NB4 (cell line): ENCODE results near the gene C15orf61.
A peak's percentile ranks its signal among the peaks of the same experiment; 100 is the strongest.

Experiments used
- DNase-seq: peaks from one replicate; pipeline ENCODE4 v3.0.0; 2010; ENCODE audit warnings: low read depth
- H3K4me3 ChIP-seq: one replicate; pipeline ENCODE4 v1.5.1; 2011; ENCODE audit warnings: mild to moderate bottlenecking, low read depth, low read length, moderate library complexity
- MYC ChIP-seq: IDR thresholded peaks from 2 replicates; pipeline ENCODE4 v1.6.1; 2011; ENCODE audit warnings: low read depth, low read length
- POLR2A ChIP-seq: IDR thresholded peaks from 2 replicates; pipeline ENCODE4 v1.6.1; 2011; ENCODE audit warnings: mild to moderate bottlenecking; ENCODE audit not compliant: insufficient read length; ENCODE audit errors: extremely low read depth
- TF ChIP-seq, protein P1 (sequence below): IDR thresholded peaks from 2 replicates; pipeline ENCODE4 v1.6.1; 2011; ENCODE audit warnings: low read depth, low read length
- TF ChIP-seq, protein P2 (sequence below): IDR thresholded peaks from one replicate; pipeline ENCODE4 v1.5.1; 2012; ENCODE audit warnings: low read depth, low read length

Gene C15orf61

DNA sequence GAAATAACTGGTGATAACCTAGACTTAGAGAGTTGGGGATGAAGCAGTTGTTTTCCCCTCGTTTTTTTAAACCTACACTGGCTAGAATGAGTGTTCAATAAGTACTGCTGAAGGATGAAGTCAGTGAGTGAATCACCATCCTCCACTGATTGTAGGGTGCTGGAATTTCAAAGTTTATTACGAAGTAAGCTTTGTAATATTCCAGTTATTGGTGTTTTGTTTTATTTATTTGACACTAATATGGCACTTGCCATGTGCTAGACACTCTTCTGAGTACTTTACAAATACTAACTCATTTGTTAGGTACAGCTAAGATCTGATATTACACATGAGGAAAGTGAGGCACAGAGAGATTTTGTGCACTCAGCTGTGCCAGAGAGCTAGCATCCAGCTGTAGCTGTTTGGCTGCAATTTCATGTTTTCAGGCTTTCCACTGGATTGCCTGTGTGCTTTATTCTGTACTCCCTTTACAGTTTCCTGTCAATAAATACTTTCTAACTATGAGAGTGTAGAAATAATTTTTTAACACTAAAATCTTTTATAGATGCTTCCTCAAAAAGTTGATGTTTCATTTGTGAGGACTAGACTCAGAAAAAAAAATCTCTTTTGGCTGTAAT, 27.4 kb downstream of the C15orf61 start:
- TF ChIP-seq, protein P1, sequence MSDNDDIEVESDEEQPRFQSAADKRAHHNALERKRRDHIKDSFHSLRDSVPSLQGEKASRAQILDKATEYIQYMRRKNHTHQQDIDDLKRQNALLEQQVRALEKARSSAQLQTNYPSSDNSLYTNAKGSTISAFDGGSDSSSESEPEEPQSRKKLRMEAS, result no peak
- TF ChIP-seq, protein P2, sequence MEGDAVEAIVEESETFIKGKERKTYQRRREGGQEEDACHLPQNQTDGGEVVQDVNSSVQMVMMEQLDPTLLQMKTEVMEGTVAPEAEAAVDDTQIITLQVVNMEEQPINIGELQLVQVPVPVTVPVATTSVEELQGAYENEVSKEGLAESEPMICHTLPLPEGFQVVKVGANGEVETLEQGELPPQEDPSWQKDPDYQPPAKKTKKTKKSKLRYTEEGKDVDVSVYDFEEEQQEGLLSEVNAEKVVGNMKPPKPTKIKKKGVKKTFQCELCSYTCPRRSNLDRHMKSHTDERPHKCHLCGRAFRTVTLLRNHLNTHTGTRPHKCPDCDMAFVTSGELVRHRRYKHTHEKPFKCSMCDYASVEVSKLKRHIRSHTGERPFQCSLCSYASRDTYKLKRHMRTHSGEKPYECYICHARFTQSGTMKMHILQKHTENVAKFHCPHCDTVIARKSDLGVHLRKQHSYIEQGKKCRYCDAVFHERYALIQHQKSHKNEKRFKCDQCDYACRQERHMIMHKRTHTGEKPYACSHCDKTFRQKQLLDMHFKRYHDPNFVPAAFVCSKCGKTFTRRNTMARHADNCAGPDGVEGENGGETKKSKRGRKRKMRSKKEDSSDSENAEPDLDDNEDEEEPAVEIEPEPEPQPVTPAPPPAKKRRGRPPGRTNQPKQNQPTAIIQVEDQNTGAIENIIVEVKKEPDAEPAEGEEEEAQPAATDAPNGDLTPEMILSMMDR, result no peak
- TF ChIP-seq POLR2A (no peak), MYC (no peak)
- DNase-seq, result no peak
- no peak overlapping the region for H3K4me3 ChIP-seq

DNA sequence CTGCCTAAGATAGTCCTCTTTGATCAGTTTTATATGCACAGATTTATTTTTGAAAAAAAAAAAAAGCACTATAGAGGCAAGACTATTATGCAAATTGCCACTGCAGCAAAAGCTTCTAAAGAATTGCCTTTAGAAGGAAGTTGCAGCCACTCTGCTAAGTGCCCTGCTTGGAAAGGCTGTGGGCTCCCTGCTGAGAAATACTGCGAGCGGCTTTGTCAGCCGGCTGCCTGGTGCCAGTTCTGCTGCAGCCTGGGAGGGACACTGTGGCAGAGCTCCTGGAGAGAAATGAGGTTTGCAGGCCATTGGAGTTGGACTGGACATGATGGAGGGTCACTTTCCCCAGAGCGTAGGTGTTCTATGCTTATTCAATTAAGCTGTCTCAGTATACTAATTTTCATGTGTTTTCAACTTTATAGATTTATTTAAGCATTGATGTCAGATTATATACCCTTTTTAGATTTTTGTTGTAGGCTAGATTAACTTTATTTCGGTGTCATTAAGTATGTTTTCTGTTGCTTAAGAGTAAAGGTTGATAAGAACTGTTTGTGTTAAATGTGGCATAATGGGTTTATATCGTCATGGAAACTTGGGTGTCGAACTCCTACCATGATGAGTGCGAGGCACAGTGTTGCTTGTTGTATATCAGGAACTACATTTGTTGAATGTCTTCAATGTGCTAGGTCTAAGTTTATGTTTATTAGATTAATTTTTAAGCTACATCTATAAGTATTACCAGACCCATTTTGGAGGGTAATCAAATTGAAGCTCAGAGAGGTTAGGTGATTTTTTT, 28.1 kb downstream of the C15orf61 start:
- H3K4me3 ChIP-seq, result no peak overlapping the region
- TF ChIP-seq MYC (peak; percentile 28; the same call in 1 of the 2 replicates), POLR2A (no peak)
- TF ChIP-seq, protein P2, result no peak
- TF ChIP-seq, protein P1, result 0 out of 2 replicates have a peak, but pooled peaks have one; percentile 15
- DNase-seq, result peak; percentile 78

DNA sequence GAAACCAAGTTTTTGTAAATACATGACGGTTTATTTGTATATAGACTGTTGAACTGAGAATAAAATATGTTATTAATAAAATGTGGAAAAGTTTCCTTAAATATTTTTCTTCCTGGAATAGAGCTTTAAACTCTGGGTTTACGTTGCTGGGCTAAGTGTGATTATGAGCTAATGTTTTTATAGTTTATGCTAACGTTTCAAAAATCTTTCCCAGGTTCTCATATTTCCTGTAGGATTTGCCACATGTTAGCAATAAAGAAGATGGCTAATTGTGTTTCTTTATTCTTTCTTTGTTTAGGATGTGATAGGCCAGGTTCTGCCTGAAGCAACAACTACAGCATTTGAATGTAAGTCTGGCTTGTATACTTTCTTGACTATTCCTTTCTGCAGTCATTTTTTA, 28.8 kb downstream of the C15orf61 start:
- DNase-seq, result no peak
- H3K4me3 ChIP-seq, result no peak overlapping the region
- TF ChIP-seq MYC, result no peak
- TF ChIP-seq, protein P2, result no peak

DNA sequence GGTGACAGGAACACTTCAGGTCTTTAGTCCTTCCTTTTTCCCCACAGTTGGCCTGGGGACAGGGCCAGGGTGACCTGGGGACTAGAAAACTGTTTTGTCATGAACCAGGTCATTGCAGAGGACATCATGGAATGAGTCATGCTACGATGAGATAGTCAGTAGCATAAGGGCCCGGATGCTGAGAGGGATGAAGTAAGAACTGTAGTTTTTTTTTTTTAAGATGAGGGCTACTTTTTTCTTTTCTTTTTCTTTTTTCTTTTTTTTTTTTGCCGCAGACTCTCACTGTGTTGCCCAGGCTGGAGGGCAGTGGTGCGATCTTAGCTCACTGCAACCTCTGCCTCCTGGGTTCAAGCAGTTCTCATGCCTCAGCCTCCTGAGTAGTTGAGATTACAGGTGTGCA, 29.6 kb downstream of the C15orf61 start:
- no peak overlapping the region for H3K4me3 ChIP-seq
- peak; percentile 29 for DNase-seq
- TF ChIP-seq, protein P2, result no peak
- TF ChIP-seq, protein P1, result no peak
- no peak for TF ChIP-seq MYC
- no peak for TF ChIP-seq POLR2A

DNA sequence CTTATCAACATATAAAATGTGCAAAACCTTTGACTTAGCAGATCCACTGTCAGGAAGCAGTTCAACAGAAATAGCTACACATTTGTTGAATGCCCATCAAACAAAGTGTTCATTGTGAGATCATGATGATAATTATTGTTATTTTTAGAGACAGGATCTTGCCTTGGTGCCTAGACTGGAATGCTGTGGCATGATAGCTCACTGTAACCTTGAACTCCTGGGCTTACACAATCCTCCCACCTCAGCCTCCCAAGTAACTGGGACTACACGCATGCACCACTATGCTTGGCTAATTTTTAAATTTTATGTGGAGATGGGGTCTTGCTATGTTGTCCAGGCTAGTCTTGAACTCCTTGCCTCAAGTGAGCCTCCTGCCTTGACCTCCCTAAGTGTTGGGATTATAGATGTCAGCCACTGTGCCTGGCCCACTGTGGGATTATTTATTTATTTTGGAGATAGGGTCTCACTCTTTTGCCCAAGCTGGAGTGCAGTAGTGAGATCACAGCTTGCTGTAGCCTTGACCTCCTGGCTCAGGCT, 30.3 kb downstream of the C15orf61 start:
- H3K4me3 ChIP-seq, result no peak overlapping the region
- no peak for DNase-seq
- no peak for TF ChIP-seq MYC
- TF ChIP-seq, protein P2, result no peak
- no peak for TF ChIP-seq POLR2A
- TF ChIP-seq, protein P1, result no peak
